HepG2 (cell line): ENCODE results near the gene IQCN. TPM values are rescaled to one million over a fixed set of nuclear protein-coding genes. Genes with fewer than 3 reads are reported as not detected.

ENCODE experiments used
- ATAC-seq: fragments of 200-7000 bp; cut with Tn5 transposase; 3 replicates; pipeline ENCODE4 v1.9.1; 2020; ENCODE audit warnings: mild to moderate bottlenecking, moderate library complexity
- BruUV-seq: library from RNA; stranded (reverse); fragments of 400-500 nt; replicated peaks from 2 replicates; lab custom pipeline; 2021; lab: Mats Ljungman, UMichigan
- CTCF ChIA-PET: fragments of 300-600 bp; formaldehyde crosslinking; extraction: SDS; loops from one replicate; lab custom pipeline; 2021; ENCODE audit warnings: low total read pairs, inconsistent platforms, low intra/inter-chr PET ratio; lab: Yijun Ruan, JAX
- POLR2A ChIA-PET: fragments of 350-600 bp; sonication (Branson Sonifier 250); formaldehyde crosslinking; loops from one replicate; lab custom pipeline; 2020; ENCODE audit warnings: antibody characterized with exemption, inconsistent platforms; lab: Yijun Ruan, JAX
- DNase-seq: peaks from one replicate; pipeline ENCODE4 v3.0.0-alpha.2; 2015; ENCODE audit warnings: low spot score
- FAIRE-seq: peaks from 3 replicates; lab custom pipeline; 2011; peaks lifted over from hg19 to GRCh38; lab: Jason Lieb, UNC
- H2AFZ ChIP-seq: one replicate; pipeline ENCODE4 v1.6.1; 2011; ENCODE audit warnings: low read length, inconsistent platforms
- H3K27ac ChIP-seq: fragments of 300-600 bp; 3 replicates; pipeline ENCODE4 v1.8.0; 2011; ENCODE audit warnings: mixed run types, mild to moderate bottlenecking, mixed read lengths, low read length, inconsistent platforms; ENCODE audit not compliant: insufficient read depth; ENCODE audit errors: extremely low read length
- H3K27me3 ChIP-seq, 2 experiments: fragments of 200-600 bp in 1 of 2; 2 replicates in 1 of 2; 3 replicates in 1 of 2; pipeline versions ENCODE4 v1.6.0 to v1.8.0; 2011; ENCODE audit warnings: low read length in 2 of 2, mild to moderate bottlenecking in 2 of 2, moderate library complexity in 2 of 2, inconsistent platforms in 1 of 2; ENCODE audit not compliant: insufficient read depth in 2 of 2, control insufficient read depth in 1 of 2
- H3K36me3 ChIP-seq, 2 experiments: fragments of 200-600 bp in 1 of 2; replicated peaks in 1 of 2; 2 replicates in 1 of 2; 3 replicates in 1 of 2; pipeline versions ENCODE4 v1.5.1 to v1.8.0; 2011; ENCODE audit warnings: low read length in 2 of 2, inconsistent platforms in 1 of 2; ENCODE audit not compliant: insufficient read depth in 2 of 2, control insufficient read depth in 1 of 2
- H3K4me1 ChIP-seq: 2 replicates; pipeline ENCODE4 v1.5.1; 2012; ENCODE audit warnings: low read length, inconsistent platforms; ENCODE audit not compliant: insufficient read depth
- H3K4me2 ChIP-seq: 2 replicates; pipeline ENCODE4 v1.6.0; 2011; ENCODE audit warnings: low read depth, low read length, inconsistent platforms
- H3K4me3 ChIP-seq, 3 experiments: fragments of 200-600 bp in 1 of 3; sonication (generic), shearing (Covaris generic) in 1 of 3; replicated peaks in 1 of 3; 2 replicates each; pipeline ENCODE4 v1.5.1; 2011 to 2016; ENCODE audit warnings: low read length in 3 of 3, inconsistent platforms in 2 of 3, low read depth in 2 of 3, mild to moderate bottlenecking in 2 of 3, control low read depth in 1 of 3, mixed read lengths in 1 of 3; ENCODE audit not compliant: insufficient read depth in 1 of 3
- H3K79me2 ChIP-seq: one replicate; pipeline ENCODE4 v1.6.1; 2011; ENCODE audit warnings: low read length, inconsistent platforms; ENCODE audit not compliant: insufficient read depth
- H3K9ac ChIP-seq: 2 replicates; pipeline ENCODE4 v1.6.0; 2011; ENCODE audit warnings: mild to moderate bottlenecking, low read depth, low read length, inconsistent platforms; ENCODE audit not compliant: insufficient read depth
- H3K9me3 ChIP-seq: 2 replicates; pipeline ENCODE4 v1.5.1; 2012; ENCODE audit warnings: mild to moderate bottlenecking, low read length
- H4K20me1 ChIP-seq: 2 replicates; pipeline ENCODE4 v1.6.0; 2011; ENCODE audit warnings: inconsistent platforms, mild to moderate bottlenecking, low read length, moderate library complexity; ENCODE audit not compliant: insufficient read depth
- FOXK1 ChIP-seq: sonication (generic); formaldehyde crosslinking; IDR thresholded peaks from 2 replicates; pipeline ENCODE4 v1.4.0; 2020; ENCODE audit warnings: low read depth, missing genetic modification reagents, borderline replicate concordance
- ZFP36 ChIP-seq: fragments of 150-350 bp; IDR thresholded peaks from 2 replicates; pipeline ENCODE4 v1.6.1; 2018; ENCODE audit warnings: borderline replicate concordance, low read length, low read depth; ENCODE audit not compliant: partially characterized antibody
- ZMYM3 ChIP-seq: sonication (generic); formaldehyde crosslinking; IDR thresholded peaks from 2 replicates; pipeline ENCODE4 v1.5.1; 2020; ENCODE audit warnings: mild to moderate bottlenecking, missing genetic modification reagents
- ZNF331 ChIP-seq: sonication (generic); formaldehyde crosslinking; IDR thresholded peaks from 2 replicates; pipeline ENCODE4 v1.4.0; 2020; ENCODE audit warnings: missing genetic modification reagents
- ZNF484 ChIP-seq: sonication (generic); formaldehyde crosslinking; IDR thresholded peaks from 2 replicates; pipeline ENCODE4 v1.5.1; 2020; ENCODE audit warnings: mild to moderate bottlenecking, low read depth, missing genetic modification reagents, borderline replicate concordance
- ZNF570 ChIP-seq: sonication (generic); formaldehyde crosslinking; IDR thresholded peaks from 2 replicates; pipeline ENCODE4 v1.4.0; 2020; ENCODE audit warnings: mild to moderate bottlenecking, missing genetic modification reagents, borderline replicate concordance
- ZNF616 ChIP-seq: sonication (generic); formaldehyde crosslinking; IDR thresholded peaks from 2 replicates; pipeline ENCODE4 v1.5.0; 2020; ENCODE audit warnings: low read depth, mild to moderate bottlenecking, missing genetic modification reagents
- ZNF629 ChIP-seq: sonication (generic); formaldehyde crosslinking; conservative IDR thresholded peaks from 2 replicates; pipeline ENCODE4 v1.5.0; 2020; ENCODE audit warnings: missing genetic modification reagents
- WGBS: methylation state at CpG from one replicate; pipeline ENCODE4 v1.1.6; 2017; ENCODE audit warnings: low lambda C conversion rate; 5-methylcytosine and 5-hydroxymethylcytosine counted together
- in situ Hi-C: cut with HindIII; loops from 2 replicates; pipeline ENCODE4 v1.10.0; 2017; ENCODE audit warnings: low pct_unique_long_range_greater_than_20kb; ENCODE audit not compliant: extremely low pct_ligation_motif_present
- intact Hi-C: fragments of 100-400 bp; cut with micrococcal nuclease; formaldehyde crosslinking; loops from one replicate; pipeline ENCODE4 v1.10.0; 2022; ENCODE audit not compliant: unreplicated experiment
- polyA plus RNA-seq, 8 experiments: library from polyadenylated mRNA; depleted of rRNA in 3 of 8; stranded (reverse) in 7 of 8; unstranded in 1 of 8; fragments of >200 nt; fragmentation: Illumina TruSeq in 4 of 8; extraction: Trizol in 4 of 8; gene quantifications; 2 replicates each; pipeline versions ENCODE4 v1.2.1 to v1.2.3, GENCODE V29; 2011 to 2016; ENCODE audit warnings: low read depth in 4 of 8, missing spikeins in 1 of 8, mixed read lengths in 1 of 8; ENCODE audit not compliant: insufficient read depth in 1 of 8
- total RNA-seq, 5 experiments: library from RNA; depleted of rRNA; stranded (reverse); fragments of >200 nt; fragmentation: Illumina TruSeq; extraction: Trizol; gene quantifications; 2 replicates each; pipeline ENCODE4 v1.2.3, GENCODE V29; 2016; ENCODE audit warnings: low read depth in 1 of 5
- TF ChIP-seq, protein P1 (sequence below): sonication (generic); formaldehyde crosslinking; IDR thresholded peaks from 2 replicates; pipeline ENCODE4 v1.4.0; 2020; ENCODE audit warnings: mild to moderate bottlenecking, missing genetic modification reagents
- TF ChIP-seq, protein P2 (sequence below): sonication (generic); formaldehyde crosslinking; IDR thresholded peaks from 2 replicates; pipeline ENCODE4 v1.5.0; 2020; ENCODE audit warnings: mild to moderate bottlenecking, missing genetic modification reagents, moderate library complexity

The IQCN gene
- total and polyA plus RNA-seq, 2 of the 13 experiments (the other 11 are each of a cell fraction or from before 2014, with no cell fraction given), result 0.04 to 0.18 TPM

GRCh38 chr19:18229915-18230314 lies 44.3 kb downstream of the IQCN start:
- intact Hi-C loops, result no loop called here
- WGBS, result 44% methylated on average over 3 of the region's 4 CpGs

GRCh38 chr19:18229474-18229873 lies 44.8 kb downstream of the IQCN start:
- ATAC-seq, result no peak
- no peaks in the 10 kb centered on the region for H3K79me2 ChIP-seq
- H3K27ac ChIP-seq, result no peak overlapping the region
- no peaks in the 10 kb centered on the region for H3K36me3 ChIP-seq
- TF ChIP-seq ZNF570 (CRISPR knock-in tag) (no peak), ZNF484 (CRISPR knock-in tag) (no peak), ZNF629 (CRISPR knock-in tag) (peak; percentile 96), FOXK1 (CRISPR knock-in tag) (no peak), ZMYM3 (CRISPR knock-in tag) (peak; percentile 51; the same call in 1 of the 2 replicates), ZNF616 (CRISPR knock-in tag) (no peak)
- TF ChIP-seq, protein P1, sequence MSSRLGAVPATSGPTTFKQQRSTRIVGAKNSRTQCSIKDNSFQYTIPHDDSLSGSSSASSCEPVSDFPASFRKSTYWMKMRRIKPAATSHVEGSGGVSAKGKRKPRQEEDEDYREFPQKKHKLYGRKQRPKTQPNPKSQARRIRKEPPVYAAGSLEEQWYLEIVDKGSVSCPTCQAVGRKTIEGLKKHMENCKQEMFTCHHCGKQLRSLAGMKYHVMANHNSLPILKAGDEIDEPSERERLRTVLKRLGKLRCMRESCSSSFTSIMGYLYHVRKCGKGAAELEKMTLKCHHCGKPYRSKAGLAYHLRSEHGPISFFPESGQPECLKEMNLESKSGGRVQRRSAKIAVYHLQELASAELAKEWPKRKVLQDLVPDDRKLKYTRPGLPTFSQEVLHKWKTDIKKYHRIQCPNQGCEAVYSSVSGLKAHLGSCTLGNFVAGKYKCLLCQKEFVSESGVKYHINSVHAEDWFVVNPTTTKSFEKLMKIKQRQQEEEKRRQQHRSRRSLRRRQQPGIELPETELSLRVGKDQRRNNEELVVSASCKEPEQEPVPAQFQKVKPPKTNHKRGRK, result no peak
- TF ChIP-seq, protein P2, sequence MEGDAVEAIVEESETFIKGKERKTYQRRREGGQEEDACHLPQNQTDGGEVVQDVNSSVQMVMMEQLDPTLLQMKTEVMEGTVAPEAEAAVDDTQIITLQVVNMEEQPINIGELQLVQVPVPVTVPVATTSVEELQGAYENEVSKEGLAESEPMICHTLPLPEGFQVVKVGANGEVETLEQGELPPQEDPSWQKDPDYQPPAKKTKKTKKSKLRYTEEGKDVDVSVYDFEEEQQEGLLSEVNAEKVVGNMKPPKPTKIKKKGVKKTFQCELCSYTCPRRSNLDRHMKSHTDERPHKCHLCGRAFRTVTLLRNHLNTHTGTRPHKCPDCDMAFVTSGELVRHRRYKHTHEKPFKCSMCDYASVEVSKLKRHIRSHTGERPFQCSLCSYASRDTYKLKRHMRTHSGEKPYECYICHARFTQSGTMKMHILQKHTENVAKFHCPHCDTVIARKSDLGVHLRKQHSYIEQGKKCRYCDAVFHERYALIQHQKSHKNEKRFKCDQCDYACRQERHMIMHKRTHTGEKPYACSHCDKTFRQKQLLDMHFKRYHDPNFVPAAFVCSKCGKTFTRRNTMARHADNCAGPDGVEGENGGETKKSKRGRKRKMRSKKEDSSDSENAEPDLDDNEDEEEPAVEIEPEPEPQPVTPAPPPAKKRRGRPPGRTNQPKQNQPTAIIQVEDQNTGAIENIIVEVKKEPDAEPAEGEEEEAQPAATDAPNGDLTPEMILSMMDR (CRISPR knock-in tag), result peak; percentile 29
- H3K9ac ChIP-seq, result no peak overlapping the region
- no peak overlapping the region for H3K4me2 ChIP-seq
- FAIRE-seq, result no peak
- POLR2A ChIA-PET, result no interaction called here
- intact Hi-C loops, result no loop called here
- H2AFZ ChIP-seq, result no peak overlapping the region
- H3K9me3 ChIP-seq, result no peaks in the 10 kb centered on the region
- in situ Hi-C loops, result no loop called here
- H3K27me3 ChIP-seq, result peaks cover 0 to 4% of the 10 kb centered on the region in 2 experiments; a peak in 1 of 5 replicates
- peaks cover 43% of the 10 kb centered on the region for H3K4me1 ChIP-seq
- H3K4me3 ChIP-seq, result no peak overlapping the region
- no peaks in the 10 kb centered on the region; the same call in 1 of the 2 replicates for H4K20me1 ChIP-seq
- CTCF ChIA-PET, result interaction anchor here (0.8 kb wide), 1 partner anchor 22 kb away, joined by 3 read pairs; no protein-coding TSS in a partner anchor
- 13% methylated on average over 5 of the region's 5 CpGs for WGBS
- no peak for DNase-seq
- no TSS peak for BruUV-seq

More at GRCh38 chr19:18229915-18230314, 44.3 kb downstream of the IQCN start:
- ChIA-PET CTCF (no interaction called here), POLR2A (no interaction called here)
- no peak overlapping the region for H3K27ac ChIP-seq
- no peak for ATAC-seq
- H3K4me3 ChIP-seq, result no peak overlapping the region
- H3K36me3 ChIP-seq, result no peaks in the 10 kb centered on the region
- BruUV-seq, result no TSS peak
- no peaks in the 10 kb centered on the region for H3K79me2 ChIP-seq
- H3K4me2 ChIP-seq, result no peak overlapping the region
- DNase-seq, result no peak
- H3K27me3 ChIP-seq, result peaks cover 0 to 4% of the 10 kb centered on the region in 2 experiments; a peak in 1 of 5 replicates
- H3K9ac ChIP-seq, result no peak overlapping the region
- peaks cover 40% of the 10 kb centered on the region for H3K4me1 ChIP-seq
- no peak for FAIRE-seq
- H4K20me1 ChIP-seq, result no peaks in the 10 kb centered on the region; the same call in 1 of the 2 replicates
- in situ Hi-C loops, result no loop called here
- no peak overlapping the region for H2AFZ ChIP-seq
- H3K9me3 ChIP-seq, result no peaks in the 10 kb centered on the region
- peak; percentile 47 for TF ChIP-seq ZFP36
- TF ChIP-seq ZNF331, result no peak
- TF ChIP-seq, all 625 proteins: peak for 1
